ENCODE results near the gene BTBD8.

BTBD8 gene

GRCh38 chr1:92094090-92094489 lies 13.9 kb downstream of the BTBD8 start:
- DNase-seq, result no peak

DNA sequence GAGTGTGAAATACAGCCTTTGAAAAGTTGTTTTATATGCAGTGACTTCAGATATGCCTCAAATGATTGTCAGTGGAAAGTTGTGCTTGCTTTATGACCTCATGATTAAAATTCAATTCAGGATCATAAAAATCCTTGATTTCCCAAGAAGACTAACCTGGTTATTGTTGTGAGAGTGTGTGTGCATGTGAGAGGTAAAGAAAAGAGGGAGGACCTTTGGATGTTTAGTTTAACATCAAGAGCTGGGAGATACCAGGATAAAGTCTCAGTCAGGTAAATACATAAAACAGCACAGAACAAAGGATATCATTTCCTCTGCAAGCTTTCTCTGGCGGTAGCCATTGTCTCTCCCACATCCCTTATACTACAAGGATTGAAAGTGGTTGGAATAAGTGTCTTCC lies 14.4 kb downstream of the BTBD8 start:
- no peak for DNase-seq

GRCh38 chr1:92095874-92096273 lies 15.7 kb downstream of the BTBD8 start:
- DNase-seq, result no peak

- no peak for DNase-seq
Measured at GRCh38 chr1:92096317-92096716, 16.2 kb downstream of the BTBD8 start.

- no peak for DNase-seq
Measured at GRCh38 chr1:92105546-92106081, 25.5 kb downstream of the BTBD8 start.

- DNase-seq, result no peak
Measured at GRCh38 chr1:92108631-92109030, 28.5 kb downstream of the BTBD8 start.

DNA sequence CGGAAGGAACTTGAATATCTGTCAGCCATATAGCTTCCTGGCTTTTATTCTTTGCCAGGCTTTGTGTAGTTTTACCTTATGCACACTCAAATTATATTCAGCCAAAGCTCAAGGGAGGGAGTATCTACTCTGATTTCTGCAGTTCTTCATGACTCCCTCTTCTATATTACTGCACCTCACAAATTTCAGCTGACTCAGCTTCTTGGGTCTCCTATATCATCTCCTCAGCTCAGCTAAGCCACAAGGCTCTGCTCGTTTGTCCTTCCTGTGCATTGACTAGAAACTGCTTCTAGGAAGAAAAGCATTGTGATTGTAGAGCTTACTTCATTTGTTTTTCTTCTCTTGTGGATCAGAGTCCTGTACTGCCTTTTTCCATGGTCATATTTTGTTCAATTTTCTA lies 37.4 kb downstream of the BTBD8 start:
- DNase-seq, result no peak

DNA sequence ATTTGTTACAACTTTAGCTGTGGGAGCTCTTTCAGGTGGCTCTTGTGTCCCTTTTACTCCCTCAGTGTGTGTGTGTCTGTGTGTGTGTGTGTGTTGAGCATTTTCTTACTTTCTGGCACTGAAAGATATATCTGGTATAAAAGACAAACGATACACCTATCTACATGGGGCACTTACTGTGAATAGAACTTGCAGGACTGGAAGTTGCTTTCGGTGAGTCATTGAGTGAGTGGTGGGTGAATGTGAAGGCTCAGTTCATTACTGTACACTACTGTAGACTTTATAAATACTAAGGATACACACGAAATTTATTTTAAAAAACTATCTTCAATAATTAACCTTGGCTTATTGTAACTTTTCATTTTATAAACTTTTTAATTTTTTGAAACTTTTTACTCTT lies 38.7 kb downstream of the BTBD8 start:
- no peak for DNase-seq

DNA sequence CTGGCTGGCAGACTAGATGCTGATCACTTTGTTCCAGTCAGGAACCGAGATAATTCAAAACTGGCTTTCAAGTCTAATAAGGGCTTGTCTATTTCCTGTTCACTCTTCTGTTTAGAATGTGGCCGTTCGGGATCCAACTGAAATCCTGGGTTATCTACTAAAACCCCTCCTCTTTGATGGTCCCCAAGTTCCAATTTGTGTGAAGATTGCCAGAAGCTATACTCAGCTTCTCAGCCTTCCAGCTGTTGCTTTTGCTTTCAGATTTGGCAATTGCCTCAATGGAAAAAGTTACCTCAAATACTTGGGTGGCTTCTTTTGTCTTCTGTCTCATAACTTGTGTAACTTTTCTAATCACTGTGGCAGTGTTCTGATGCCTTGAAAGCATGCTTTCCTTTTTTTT lies 43.7 kb downstream of the BTBD8 start:
- DNase-seq, result no peak

DNA sequence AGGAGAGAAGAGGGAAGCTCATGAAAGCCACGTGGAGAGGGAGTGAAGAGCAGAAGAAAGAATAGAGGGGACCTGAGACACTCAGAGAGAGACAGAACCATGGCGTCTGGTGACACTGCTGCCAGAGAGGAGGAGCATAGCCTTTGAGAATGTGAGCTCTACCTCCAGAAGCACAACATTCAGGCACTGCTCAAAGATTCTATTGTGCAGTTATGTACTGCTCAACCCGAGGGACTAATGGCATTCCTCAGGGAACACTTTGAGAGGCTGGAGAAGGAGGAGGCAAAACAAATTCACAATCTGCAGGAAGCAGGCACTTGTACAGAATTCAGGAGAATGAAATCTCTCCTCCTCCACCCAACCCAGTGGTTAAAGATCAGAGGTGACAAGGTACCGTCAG lies 45.1 kb downstream of the BTBD8 start:
- no peak for DNase-seq

DNA sequence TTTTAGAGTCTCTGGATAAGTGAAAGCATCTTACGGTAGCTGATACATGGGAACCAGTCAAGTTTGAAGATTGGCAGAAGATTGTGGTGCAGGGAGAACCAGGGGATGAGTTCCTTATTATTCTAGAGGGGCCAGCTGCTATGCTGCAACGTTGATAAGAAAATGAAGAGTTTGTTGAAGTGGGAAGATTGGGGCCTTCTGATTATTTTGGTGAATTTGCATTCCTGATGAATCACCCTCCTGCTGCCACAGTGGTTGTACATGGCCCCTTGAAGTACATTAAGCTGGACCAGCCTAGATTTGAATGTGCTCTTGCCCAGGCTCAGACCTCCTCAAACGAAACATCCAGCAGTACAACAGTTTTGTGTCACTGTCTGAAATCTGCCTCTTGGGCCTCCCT lies 45.9 kb downstream of the BTBD8 start:
- DNase-seq, result no peak

DNA sequence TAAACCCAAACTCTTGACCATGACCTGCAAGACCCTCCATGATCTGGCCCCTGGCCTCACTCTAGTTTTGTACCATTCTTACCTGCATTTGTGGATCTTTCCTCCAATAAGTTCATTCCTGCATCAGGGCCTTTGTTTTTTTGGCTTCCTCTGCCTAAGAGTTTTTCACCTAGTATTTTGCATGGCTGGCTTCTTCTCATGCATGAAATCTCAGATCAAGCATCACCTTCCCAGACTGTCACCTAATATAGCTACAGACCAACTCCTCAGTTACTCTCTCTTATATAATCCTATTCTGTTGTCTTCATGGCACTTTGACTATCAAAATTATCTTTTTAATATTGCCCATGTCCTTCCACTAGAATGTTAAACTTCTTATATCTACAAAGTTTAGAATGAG lies 54.2 kb downstream of the BTBD8 start:
- no peak for DNase-seq

- DNase-seq, result no peak
Measured at GRCh38 chr1:92136341-92136740, 56.2 kb downstream of the BTBD8 start.

DNA sequence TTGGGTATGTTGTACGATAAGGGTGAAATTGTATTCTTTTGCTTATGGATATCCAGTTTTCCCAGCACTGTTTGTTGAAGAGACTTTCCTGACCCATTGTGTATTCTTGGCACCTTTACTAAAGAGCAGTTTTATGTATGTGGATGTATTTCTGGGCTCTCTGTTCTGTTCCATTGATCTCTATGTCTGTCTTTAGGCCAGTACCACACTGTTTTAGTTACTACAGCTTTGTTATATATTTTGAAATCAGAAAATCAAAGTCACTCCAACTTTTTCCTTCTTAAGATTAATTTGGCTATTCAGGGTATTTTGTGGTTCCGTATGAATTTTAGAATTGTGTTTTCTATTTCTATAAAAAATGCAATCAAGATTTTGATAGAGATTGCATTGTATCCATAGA lies 74.8 kb downstream of the BTBD8 start:
- DNase-seq, result no peak

GRCh38 chr1:92159593-92159992 lies 79.4 kb downstream of the BTBD8 start:
- no peak for DNase-seq

GRCh38 chr1:92165389-92165788 lies 85.2 kb downstream of the BTBD8 start:
- DNase-seq, result no peak

DNA sequence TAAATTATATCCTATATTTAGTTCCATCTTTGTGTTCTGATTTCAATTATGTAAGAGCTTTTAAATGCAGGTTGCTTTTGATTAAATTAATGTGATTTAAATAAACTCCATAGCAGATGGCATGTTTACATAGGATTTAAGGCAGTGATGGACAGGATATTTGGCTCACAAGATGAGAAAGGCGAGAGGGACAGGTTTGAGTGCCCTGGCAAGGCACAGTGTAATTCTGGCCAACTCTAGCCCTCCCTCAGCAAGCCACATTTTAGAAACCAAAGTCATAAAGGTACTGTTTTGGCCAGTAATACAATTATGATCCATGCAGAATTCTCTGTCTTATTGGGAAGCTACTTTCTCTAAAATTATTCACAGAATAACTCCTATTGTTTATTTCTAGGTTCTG lies 87.0 kb downstream of the BTBD8 start:
- no peak for DNase-seq

DNA sequence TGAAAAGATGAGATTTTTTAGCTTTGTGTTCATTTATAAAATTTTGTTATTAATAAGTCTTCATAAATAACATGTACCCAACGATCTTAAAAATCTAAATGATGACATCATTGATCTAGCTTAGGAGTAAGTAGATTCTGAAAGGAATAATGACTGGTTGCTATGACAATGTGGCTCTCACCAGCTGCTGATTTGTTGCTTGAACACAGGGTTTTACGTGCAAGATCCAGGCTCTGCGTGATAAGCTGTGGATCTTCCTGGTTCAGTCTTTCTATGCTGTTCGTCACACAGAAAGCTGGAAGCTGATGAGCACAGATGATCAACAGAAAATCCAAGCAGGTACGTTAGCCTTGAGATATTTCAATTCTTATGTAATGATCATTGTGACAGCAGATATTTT lies 88.5 kb downstream of the BTBD8 start:
- peak; percentile 40 to 75 for DNase-seq

DNA sequence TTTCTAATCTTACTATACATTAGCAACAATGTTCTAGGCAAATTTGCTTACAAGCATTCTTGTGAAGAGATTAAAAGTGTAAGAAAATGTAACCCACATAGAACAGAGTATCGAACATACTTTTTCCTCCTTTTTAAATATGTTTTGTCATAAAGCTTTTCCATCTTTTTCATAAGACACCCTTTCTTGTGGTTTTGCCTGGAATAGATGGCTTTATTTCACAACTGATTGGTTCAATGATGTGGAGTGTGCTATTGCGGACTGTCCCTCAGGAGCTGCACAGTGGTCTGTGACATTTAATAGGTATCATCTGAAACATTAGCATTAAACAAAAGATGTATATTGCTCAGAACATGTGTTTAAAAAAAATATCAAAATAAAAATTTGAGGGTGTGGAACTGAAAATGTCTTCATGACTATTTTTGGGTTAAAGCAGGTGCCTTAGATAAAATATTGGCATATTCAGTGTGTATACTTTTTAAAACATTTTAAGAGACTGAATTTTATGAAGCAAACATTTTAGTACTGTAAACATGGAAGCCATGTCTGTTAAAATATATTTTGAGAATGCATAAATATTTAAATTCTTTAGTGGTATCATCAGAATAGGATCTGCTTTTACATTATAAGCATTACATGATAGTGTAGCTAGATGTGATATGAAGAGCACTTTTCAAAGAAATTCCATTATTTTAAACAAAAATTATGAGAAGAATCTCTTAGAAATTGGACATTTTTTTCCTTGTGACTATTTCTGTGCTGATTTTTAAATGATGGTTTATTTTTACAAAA lies 89.3 kb downstream of the BTBD8 start:
- DNase-seq, result peak in 1 of 2 experiments; percentile 1

DNA sequence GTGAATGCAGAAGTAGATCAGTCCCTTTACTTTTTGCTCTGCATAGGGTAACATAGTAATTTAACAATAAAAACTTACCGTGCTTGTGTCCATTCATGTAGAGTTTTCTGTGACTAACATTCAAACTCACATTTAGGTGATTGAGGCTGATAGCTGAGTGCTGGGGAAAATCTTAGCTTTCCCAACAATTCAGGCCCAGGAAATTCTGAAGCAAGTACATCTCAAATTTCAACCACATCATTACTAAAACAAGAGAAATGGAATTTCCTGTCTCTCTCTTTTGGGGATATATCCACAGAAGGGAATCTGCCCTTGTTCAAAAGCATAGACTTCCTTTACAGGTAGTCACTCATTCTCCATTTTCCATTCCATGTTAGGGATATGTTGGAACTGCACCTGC lies 104.5 kb downstream of the BTBD8 start:
- DNase-seq, result no peak

- no peak for DNase-seq
Measured at GRCh38 chr1:92186081-92186480, 105.9 kb downstream of the BTBD8 start.

GRCh38 chr1:92188436-92189255 lies 108.5 kb downstream of the BTBD8 start:
- no peak for DNase-seq

- no peak for DNase-seq
Measured at GRCh38 chr1:92191726-92192125, 111.6 kb downstream of the BTBD8 start.

DNA sequence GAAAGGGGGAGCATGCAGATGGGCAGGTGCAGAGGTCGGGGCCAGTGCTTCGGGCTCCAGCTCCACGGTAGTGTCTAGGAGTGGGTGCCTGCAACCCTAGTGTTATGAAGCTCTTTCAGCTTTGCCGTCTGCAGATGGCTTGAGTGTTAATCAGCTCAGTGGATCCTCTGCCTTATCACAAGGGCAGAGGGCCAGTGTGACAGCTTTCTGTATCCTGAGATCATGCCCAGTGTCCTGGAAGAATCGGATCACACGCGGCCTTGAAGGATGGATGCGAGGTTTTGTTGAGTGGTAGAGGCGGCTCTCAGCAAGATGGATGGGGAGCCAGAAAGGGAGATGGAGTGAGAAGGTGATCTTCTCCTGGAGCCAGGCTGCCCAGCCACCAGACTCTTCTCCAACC lies 112.1 kb downstream of the BTBD8 start:
- DNase-seq, result no peak
